Neutrophil (primary cell): ENCODE data around the gene PELI1.
A peak's percentile ranks its signal among the peaks of the same experiment; 100 is the strongest.

Experiments
- H3K27ac ChIP-seq: fragments of 200-600 bp; sonication (generic); 2 replicates; pipeline ENCODE4 v1.5.1; 2016; ENCODE audit warnings: mild to moderate bottlenecking, moderate library complexity
- H3K27me3 ChIP-seq: fragments of 200-600 bp; sonication (generic); 2 replicates; pipeline ENCODE4 v1.6.0; 2016; ENCODE audit warnings: mild to moderate bottlenecking
- H3K36me3 ChIP-seq: fragments of 200-600 bp; sonication (generic); 2 replicates; pipeline ENCODE4 v1.5.1; 2017
- H3K4me1 ChIP-seq, 2 experiments: fragments of 200-600 bp in 1 of 2; sonication (generic) in 1 of 2; 1 replicate in 1 of 2; 2 replicates in 1 of 2; pipeline versions ENCODE4 v1.5.1 to v1.6.1; 2013 to 2016; ENCODE audit warnings: low read depth in 1 of 2, low read length in 1 of 2, mild to moderate bottlenecking in 1 of 2, moderate library complexity in 1 of 2; ENCODE audit not compliant: control insufficient read depth in 1 of 2, insufficient read depth in 1 of 2
- H3K4me3 ChIP-seq, 2 experiments: fragments of 200-600 bp in 1 of 2; sonication (generic) in 1 of 2; 1 replicate in 1 of 2; 2 replicates in 1 of 2; pipeline ENCODE4 v1.5.1; 2013 to 2016; ENCODE audit warnings: low read depth in 1 of 2, low read length in 1 of 2, mild to moderate bottlenecking in 1 of 2, moderate library complexity in 1 of 2
- H3K9me3 ChIP-seq: fragments of 200-600 bp; sonication (generic); 2 replicates; pipeline ENCODE4 v1.5.1; 2016
- TF ChIP-seq, protein P1 (sequence below): fragments of 200-600 bp; sonication (generic); IDR thresholded peaks from 2 replicates; pipeline ENCODE4 v1.5.1; 2016; ENCODE audit warnings: antibody characterized with exemption

Gene PELI1, protein sequence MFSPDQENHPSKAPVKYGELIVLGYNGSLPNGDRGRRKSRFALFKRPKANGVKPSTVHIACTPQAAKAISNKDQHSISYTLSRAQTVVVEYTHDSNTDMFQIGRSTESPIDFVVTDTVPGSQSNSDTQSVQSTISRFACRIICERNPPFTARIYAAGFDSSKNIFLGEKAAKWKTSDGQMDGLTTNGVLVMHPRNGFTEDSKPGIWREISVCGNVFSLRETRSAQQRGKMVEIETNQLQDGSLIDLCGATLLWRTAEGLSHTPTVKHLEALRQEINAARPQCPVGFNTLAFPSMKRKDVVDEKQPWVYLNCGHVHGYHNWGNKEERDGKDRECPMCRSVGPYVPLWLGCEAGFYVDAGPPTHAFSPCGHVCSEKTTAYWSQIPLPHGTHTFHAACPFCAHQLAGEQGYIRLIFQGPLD

GRCh38 chr2:64144057-64145013 is at the start of gene PELI1:
Gene PELI1, minus strand, starts transcription at chr2:64144420. Its CDS starts 36,110 bp downstream, at chr2:64108310.
- Histone ChIP-seq H3K4me3 (peak within 1 kb of the TSS; percentile 68 to 90), H3K4me1 (peaks cover 32 to 34% of the 10 kb centered on the region in 2 experiments), H3K27me3 (no peaks in the 10 kb centered on the region), H3K36me3 (peaks cover 14% of the 10 kb centered on the region), H3K9me3 (no peaks in the 10 kb centered on the region), H3K27ac (peak within 1 kb of the TSS; percentile 99)
- TF ChIP-seq, protein P1, sequence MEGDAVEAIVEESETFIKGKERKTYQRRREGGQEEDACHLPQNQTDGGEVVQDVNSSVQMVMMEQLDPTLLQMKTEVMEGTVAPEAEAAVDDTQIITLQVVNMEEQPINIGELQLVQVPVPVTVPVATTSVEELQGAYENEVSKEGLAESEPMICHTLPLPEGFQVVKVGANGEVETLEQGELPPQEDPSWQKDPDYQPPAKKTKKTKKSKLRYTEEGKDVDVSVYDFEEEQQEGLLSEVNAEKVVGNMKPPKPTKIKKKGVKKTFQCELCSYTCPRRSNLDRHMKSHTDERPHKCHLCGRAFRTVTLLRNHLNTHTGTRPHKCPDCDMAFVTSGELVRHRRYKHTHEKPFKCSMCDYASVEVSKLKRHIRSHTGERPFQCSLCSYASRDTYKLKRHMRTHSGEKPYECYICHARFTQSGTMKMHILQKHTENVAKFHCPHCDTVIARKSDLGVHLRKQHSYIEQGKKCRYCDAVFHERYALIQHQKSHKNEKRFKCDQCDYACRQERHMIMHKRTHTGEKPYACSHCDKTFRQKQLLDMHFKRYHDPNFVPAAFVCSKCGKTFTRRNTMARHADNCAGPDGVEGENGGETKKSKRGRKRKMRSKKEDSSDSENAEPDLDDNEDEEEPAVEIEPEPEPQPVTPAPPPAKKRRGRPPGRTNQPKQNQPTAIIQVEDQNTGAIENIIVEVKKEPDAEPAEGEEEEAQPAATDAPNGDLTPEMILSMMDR: peak; percentile 64

- peaks cover 56 to 57% of the 10 kb centered on the region in 2 experiments for H3K4me1 ChIP-seq
- no peaks in the 10 kb centered on the region for H3K9me3 ChIP-seq
These were observed 49.3 kb upstream of the PELI1 start for GRCh38 chr2:64193491-64193890.

GRCh38 chr2:64192664-64193105 is 48.5 kb upstream of the PELI1 start:
- Histone ChIP-seq H3K27ac (peak overlapping the region; percentile 95), H3K27me3 (no peaks in the 10 kb centered on the region), H3K36me3 (no peaks in the 10 kb centered on the region), H3K4me3 (peak overlapping the region; percentile 44 to 49), H3K4me1 (peaks cover 64 to 65% of the 10 kb centered on the region in 2 experiments), H3K9me3 (no peaks in the 10 kb centered on the region)
- TF ChIP-seq, protein P1: no peak

More at GRCh38 chr2:64193491-64193890, 49.3 kb upstream of the PELI1 start:
- TF ChIP-seq, protein P1: no peak
- no peaks in the 10 kb centered on the region for H3K36me3 ChIP-seq
- H3K4me3 ChIP-seq: peak overlapping the region in 1 of 2 experiments; percentile 44
- no peaks in the 10 kb centered on the region for H3K27me3 ChIP-seq
- peak overlapping the region; percentile 95 for H3K27ac ChIP-seq

- Histone ChIP-seq H3K9me3 (no peaks in the 10 kb centered on the region), H3K36me3 (no peaks in the 10 kb centered on the region), H3K4me1 (peaks cover 69 to 71% of the 10 kb centered on the region in 2 experiments), H3K27me3 (no peaks in the 10 kb centered on the region), H3K4me3 (peak overlapping the region; percentile 44 to 49), H3K27ac (peak overlapping the region; percentile 95)
- TF ChIP-seq, protein P1: no peak
These were observed 47.9 kb upstream of the PELI1 start for GRCh38 chr2:64192125-64192479.

- Histone ChIP-seq H3K27ac (peak overlapping the region; percentile 95), H3K4me3 (no peak overlapping the region), H3K36me3 (no peaks in the 10 kb centered on the region), H3K4me1 (peaks cover 81 to 83% of the 10 kb centered on the region in 2 experiments), H3K27me3 (no peaks in the 10 kb centered on the region), H3K9me3 (no peaks in the 10 kb centered on the region)
- TF ChIP-seq, protein P1: no peak
These were observed 45.4 kb upstream of the PELI1 start for GRCh38 chr2:64189586-64189985.
